ENCODE results near the gene SDCBP2. TPM values are rescaled to one million over a fixed set of nuclear protein-coding genes. Genes with fewer than 3 reads are reported as not detected.

Gene SDCBP2
- total and polyA plus RNA-seq, 7 experiments from 2014 or later, result 1.0 to 3.6 (median 1.4) TPM

DNA sequence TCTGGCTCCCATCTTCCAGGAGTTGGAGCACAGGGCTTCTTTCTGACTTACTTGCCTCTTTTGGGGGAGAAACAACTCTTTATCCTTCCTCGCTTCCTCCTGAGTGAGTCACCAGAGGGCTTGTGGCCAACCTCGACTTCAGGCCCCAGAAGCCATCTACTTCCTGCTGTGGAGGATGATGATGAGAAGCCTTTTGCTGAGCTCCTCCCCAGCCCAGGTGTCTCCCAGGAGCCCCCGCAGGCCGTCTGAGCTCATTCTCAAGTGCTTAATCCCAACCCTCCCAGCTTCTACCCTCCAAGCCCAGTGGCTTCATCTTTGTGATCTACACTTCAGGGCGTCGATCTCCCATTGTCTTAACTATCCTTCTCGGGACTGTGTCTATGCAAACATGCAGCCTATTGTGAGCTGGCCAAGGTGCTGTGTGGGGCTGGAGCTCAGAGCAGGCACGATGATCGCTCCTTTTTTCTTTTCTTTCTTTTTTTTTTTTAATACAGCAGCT lies 27.9 kb downstream of the SDCBP2 start:
- Mint-ChIP-seq H3K27ac (peak overlapping the region; percentile 87 to 95 (median 93)), H3K9me3 (no peaks in the 10 kb centered on the region), H3K4me1 (peaks cover 23 to 36% (median 32%) of the 10 kb centered on the region in 7 donors), H3K27me3 (no peaks in the 10 kb centered on the region), H3K36me3 (peaks cover 10 to 42% (median 14%) of the 10 kb centered on the region in 5 donors), H3K4me3 (peak overlapping the region; percentile 51 to 88 (median 69))
- ATAC-seq (peak; percentile 72), DNase-seq (peak in 8 of 9 donors; percentile 32 to 56 (median 46))
- ChIA-PET POLR2A (interaction anchor here (0.6 to 3.3 kb wide), 11 partner anchors 8 to 84 kb away, joined by 3 to 15 read pairs (median 3); partner anchors contain the start of gene SNPH), CTCF (interaction anchor here (0.8 to 4.3 kb wide), 9 partner anchors 9 to 136 kb away, joined by 3 to 22 read pairs (median 4); partner anchors contain the start of gene RAD21L1)
- Histone ChIP-seq H3K36me3 (ENCODE audit: control insufficient read depth in 2 of 3, insufficient read depth in 3 of 3, low read length in 3 of 3) (peaks cover 0 to 69% (median 0%) of the 10 kb centered on the region in 3 experiments), H3K9me3 (ENCODE audit: control insufficient read depth in 2 of 3, low read length in 3 of 3) (no peaks in the 10 kb centered on the region), H3K27me3 (ENCODE audit: control insufficient read depth in 2 of 2, insufficient read depth in 2 of 2, low read length in 2 of 2) (no peaks in the 10 kb centered on the region), H3K27ac (ENCODE audit: low read depth, low read length) (peak overlapping the region; percentile 56), H3K4me3 (ENCODE audit: low read length) (no peak overlapping the region), H3K4me1 (ENCODE audit: control insufficient read depth in 2 of 2, insufficient read depth in 2 of 2, low read length in 2 of 2) (peaks cover 12 to 23% of the 10 kb centered on the region in 2 donors)
- intact Hi-C loops (cut with micrococcal nuclease), result loop anchor here (1.0 to 5.0 kb wide), 7 partner anchors 10 to 136 kb away; partner anchors contain the start of genes RAD21L1 (in 2 of the 2) and SNPH (in 1 of the 2)

DNA sequence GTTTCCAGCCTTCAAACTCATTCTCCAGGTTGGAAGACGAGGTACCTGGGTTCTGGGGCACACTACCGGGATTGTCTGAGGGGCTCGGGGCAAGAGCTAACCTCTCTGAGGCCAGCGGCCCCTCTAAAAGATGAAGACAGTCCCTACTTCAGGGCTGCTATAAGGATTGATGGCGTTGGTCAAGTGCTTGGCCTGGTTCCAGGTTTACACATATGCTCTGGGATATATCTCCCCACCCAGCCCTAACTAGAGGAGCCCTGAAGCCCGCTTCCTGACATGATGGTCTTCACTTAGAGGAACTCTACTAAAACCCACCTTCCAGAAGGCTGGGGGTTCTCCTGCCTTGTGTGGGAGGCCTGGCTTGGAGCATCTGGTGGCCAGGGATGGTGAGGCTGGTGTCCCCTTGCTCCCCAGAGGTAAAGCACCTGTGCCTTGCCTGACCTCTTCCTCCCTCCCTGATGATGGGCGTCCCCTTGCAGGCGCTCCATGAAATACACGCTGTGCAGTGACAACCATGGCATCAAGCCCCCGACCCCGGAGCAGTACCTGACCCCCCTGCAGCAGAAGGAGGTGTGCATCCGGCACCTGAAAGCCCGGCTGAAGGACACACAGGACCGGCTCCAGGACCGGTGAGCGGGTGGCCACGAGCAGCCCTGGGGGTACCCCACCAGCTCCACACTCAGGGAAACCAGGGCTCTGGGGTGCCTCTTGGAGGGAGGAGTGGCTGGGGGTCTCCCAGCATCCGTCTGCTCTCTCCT lies 28.7 kb downstream of the SDCBP2 start:
- Mint-ChIP-seq H3K4me3 (peak overlapping the region in 4 of 10 donors; percentile 37 to 86 (median 73)), H3K9me3 (no peaks in the 10 kb centered on the region), H3K4me1 (peaks cover 20 to 36% (median 32%) of the 10 kb centered on the region in 7 donors), H3K27ac (peak overlapping the region in 8 of 9 donors; percentile 54 to 93 (median 91)), H3K36me3 (peaks cover 7 to 42% (median 12%) of the 10 kb centered on the region in 5 donors), H3K27me3 (no peaks in the 10 kb centered on the region)
- H3K36me3 ChIP-seq (ENCODE audit: control insufficient read depth in 2 of 3, insufficient read depth in 3 of 3, low read length in 3 of 3), result peaks cover 0 to 67% (median 0%) of the 10 kb centered on the region in 3 experiments
- H3K27ac ChIP-seq (ENCODE audit: low read depth, low read length), result peak overlapping the region; percentile 56
- POLR2A ChIA-PET, result interaction anchor here (0.6 to 3.3 kb wide), 9 partner anchors 7 to 79 kb away, joined by 3 to 15 read pairs (median 5); partner anchors contain the start of gene SNPH
- no peaks in the 10 kb centered on the region for H3K27me3 ChIP-seq (ENCODE audit: control insufficient read depth in 2 of 2, insufficient read depth in 2 of 2, low read length in 2 of 2)
- H3K9me3 ChIP-seq (ENCODE audit: control insufficient read depth in 2 of 3, low read length in 3 of 3), result no peaks in the 10 kb centered on the region
- intact Hi-C loops (cut with micrococcal nuclease), result loop anchor here in 1 of 2 donors (5.0 kb wide), 1 partner anchor 73 kb away; the partner anchor contains the start of gene RAD21L1
- H3K4me1 ChIP-seq (ENCODE audit: control insufficient read depth in 2 of 2, insufficient read depth in 2 of 2, low read length in 2 of 2), result peaks cover 12 to 23% of the 10 kb centered on the region in 2 donors
- DNase-seq (no peak), ATAC-seq (no peak)
- CTCF ChIA-PET, result interaction anchor here (0.8 to 4.3 kb wide), 10 partner anchors 9 to 137 kb away, joined by 3 to 22 read pairs (median 4); partner anchors contain the start of genes RAD21L1 and SNPH
- no peak overlapping the region for H3K4me3 ChIP-seq (ENCODE audit: low read length)

- intact Hi-C loops (cut with micrococcal nuclease), result loop anchor here in 1 of 2 donors (2.0 kb wide), 1 partner anchor 83 kb away; no protein-coding TSS in a partner anchor
- peak overlapping the region; percentile 52 to 93 (median 75) for H3K27ac Mint-ChIP-seq
- Histone ChIP-seq H3K9me3 (ENCODE audit: control insufficient read depth in 2 of 3, low read length in 3 of 3) (no peaks in the 10 kb centered on the region), H3K27ac (ENCODE audit: low read depth, low read length) (peak overlapping the region; percentile 17), H3K4me1 (ENCODE audit: control insufficient read depth in 2 of 2, insufficient read depth in 2 of 2, low read length in 2 of 2) (peaks cover 12 to 23% of the 10 kb centered on the region in 2 donors), H3K27me3 (ENCODE audit: control insufficient read depth in 2 of 2, insufficient read depth in 2 of 2, low read length in 2 of 2) (no peaks in the 10 kb centered on the region), H3K4me3 (ENCODE audit: low read length) (no peak overlapping the region), H3K36me3 (ENCODE audit: control insufficient read depth in 2 of 3, insufficient read depth in 3 of 3, low read length in 3 of 3) (peaks cover 0 to 60% (median 0%) of the 10 kb centered on the region in 3 experiments)
- DNase-seq, result peak in 6 of 9 donors; percentile 12 to 39 (median 32)
- peaks cover 7 to 40% (median 12%) of the 10 kb centered on the region in 5 donors for H3K36me3 Mint-ChIP-seq
- ChIA-PET CTCF (interaction anchor here (0.8 to 4.3 kb wide), 5 partner anchors 8 to 168 kb away, joined by 3 to 22 read pairs (median 4); partner anchors contain the start of genes NSFL1C and SNPH), POLR2A (interaction anchor here (1.9 to 3.3 kb wide), 2 partner anchors 13 to 33 kb away, joined by 11 to 15 read pairs; partner anchors contain the start of gene SNPH)
- no peaks in the 10 kb centered on the region for H3K27me3 Mint-ChIP-seq
- peak overlapping the region in 7 of 10 donors; percentile 40 to 62 (median 58) for H3K4me3 Mint-ChIP-seq
- peaks cover 20 to 36% (median 32%) of the 10 kb centered on the region in 7 donors for H3K4me1 Mint-ChIP-seq
- peak; percentile 64 for ATAC-seq
- H3K9me3 Mint-ChIP-seq, result no peaks in the 10 kb centered on the region
Measured at GRCh38 chr20:1299522-1299921, 29.4 kb downstream of the SDCBP2 start.

DNA sequence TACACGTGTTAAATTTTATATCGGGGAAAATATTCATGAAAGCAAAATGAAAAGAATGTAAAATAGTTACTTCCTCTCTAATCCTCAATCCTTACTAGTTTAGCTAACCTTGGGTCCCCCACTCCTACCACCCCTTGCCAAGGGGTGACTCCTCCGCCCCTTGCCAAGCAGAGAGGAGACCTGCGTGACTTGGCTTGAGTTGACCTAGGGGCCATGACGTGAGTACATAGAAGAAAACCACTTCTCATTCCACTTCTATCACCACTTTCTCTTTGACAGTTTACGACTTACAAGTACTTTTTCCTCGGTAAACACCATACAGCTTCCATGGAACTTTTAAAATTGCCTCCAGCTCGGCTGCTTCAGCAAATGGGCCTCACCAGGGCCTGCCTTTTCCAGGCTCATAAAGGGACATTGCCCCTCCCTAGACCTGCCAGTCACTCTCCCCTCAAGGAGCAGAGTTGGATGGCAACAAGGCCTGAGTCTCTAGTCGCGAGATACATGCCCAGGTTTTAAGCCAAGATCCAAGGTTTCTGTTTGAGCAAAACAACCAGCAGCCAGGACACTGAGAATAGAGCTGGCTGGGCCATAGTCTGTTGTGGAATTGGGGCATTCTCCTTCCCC lies 29.9 kb downstream of the SDCBP2 start:
- DNase-seq (no peak), ATAC-seq (no peak)
- Mint-ChIP-seq H3K27me3 (no peaks in the 10 kb centered on the region), H3K4me3 (peak overlapping the region in 1 of 10 donors; percentile 33), H3K27ac (peak overlapping the region in 6 of 9 donors; percentile 11 to 90 (median 64)), H3K4me1 (peaks cover 20 to 36% (median 32%) of the 10 kb centered on the region in 7 donors), H3K36me3 (peaks cover 7 to 35% (median 11%) of the 10 kb centered on the region in 5 donors), H3K9me3 (no peaks in the 10 kb centered on the region)
- intact Hi-C loops (cut with micrococcal nuclease), result loop anchor here in 1 of 2 donors (2.0 kb wide), 1 partner anchor 82 kb away; no protein-coding TSS in a partner anchor
- POLR2A ChIA-PET, result interaction anchor here (1.9 to 3.3 kb wide), 2 partner anchors 12 to 33 kb away, joined by 11 to 15 read pairs; partner anchors contain the start of gene SNPH
- Histone ChIP-seq H3K4me1 (ENCODE audit: control insufficient read depth in 2 of 2, insufficient read depth in 2 of 2, low read length in 2 of 2) (peaks cover 12 to 23% of the 10 kb centered on the region in 2 donors), H3K27me3 (ENCODE audit: control insufficient read depth in 2 of 2, insufficient read depth in 2 of 2, low read length in 2 of 2) (no peaks in the 10 kb centered on the region), H3K36me3 (ENCODE audit: control insufficient read depth in 2 of 3, insufficient read depth in 3 of 3, low read length in 3 of 3) (peaks cover 0 to 59% (median 0%) of the 10 kb centered on the region in 3 experiments), H3K9me3 (ENCODE audit: control insufficient read depth in 2 of 3, low read length in 3 of 3) (no peaks in the 10 kb centered on the region), H3K4me3 (ENCODE audit: low read length) (no peak overlapping the region), H3K27ac (ENCODE audit: low read depth, low read length) (peak overlapping the region; percentile 17)
- CTCF ChIA-PET, result interaction anchor here (0.9 to 4.3 kb wide), 4 partner anchors 12 to 168 kb away, joined by 3 to 22 read pairs (median 4); partner anchors contain the start of gene NSFL1C

DNA sequence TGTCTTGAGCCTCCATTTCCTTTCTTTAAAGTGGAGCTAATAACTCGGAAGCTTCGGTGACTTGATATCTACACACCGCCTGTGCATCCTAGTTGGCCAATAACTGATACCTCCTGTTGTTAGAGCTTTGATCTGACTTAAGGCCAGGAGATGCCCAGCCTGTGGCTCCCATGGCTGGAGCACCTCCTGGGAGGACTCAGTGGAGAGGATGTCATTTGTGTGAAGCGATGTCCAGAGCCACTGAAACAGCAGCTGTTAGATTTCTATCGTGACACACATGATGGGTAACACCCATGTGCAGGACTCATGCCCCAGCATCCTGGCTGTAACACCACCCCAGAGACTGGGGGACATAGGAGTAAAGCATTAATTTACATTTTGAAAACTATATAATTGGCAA lies 30.8 kb downstream of the SDCBP2 start:
- POLR2A ChIA-PET, result interaction anchor here (0.7 to 3.3 kb wide), 5 partner anchors 11 to 92 kb away, joined by 3 to 15 read pairs (median 5); partner anchors contain the start of gene SNPH
- no peak for DNase-seq

More for the DNA sequence above, 30.8 kb downstream of the SDCBP2 start:
- no peak for ATAC-seq
- Histone ChIP-seq H3K4me1 (ENCODE audit: control insufficient read depth in 2 of 2, insufficient read depth in 2 of 2, low read length in 2 of 2) (peaks cover 12 to 28% of the 10 kb centered on the region in 2 donors), H3K27me3 (ENCODE audit: control insufficient read depth in 2 of 2, insufficient read depth in 2 of 2, low read length in 2 of 2) (no peaks in the 10 kb centered on the region), H3K36me3 (ENCODE audit: control insufficient read depth in 2 of 3, insufficient read depth in 3 of 3, low read length in 3 of 3) (peaks cover 0 to 53% (median 0%) of the 10 kb centered on the region in 3 experiments), H3K4me3 (ENCODE audit: low read length) (no peak overlapping the region), H3K9me3 (ENCODE audit: control insufficient read depth in 2 of 3, low read length in 3 of 3) (no peaks in the 10 kb centered on the region), H3K27ac (ENCODE audit: low read depth, low read length) (no peak overlapping the region)
- peaks cover 24 to 40% (median 36%) of the 10 kb centered on the region in 7 donors for H3K4me1 Mint-ChIP-seq
- no peaks in the 10 kb centered on the region for H3K9me3 Mint-ChIP-seq
- H3K27ac Mint-ChIP-seq, result peak overlapping the region in 3 of 9 donors; percentile 56 to 87 (median 74)
- peaks cover 7 to 30% (median 9%) of the 10 kb centered on the region in 5 donors for H3K36me3 Mint-ChIP-seq
- H3K27me3 Mint-ChIP-seq, result no peaks in the 10 kb centered on the region
- H3K4me3 Mint-ChIP-seq, result no peak overlapping the region
- intact Hi-C loops (cut with micrococcal nuclease), result loop anchor here in 1 of 2 donors (2.0 kb wide), 1 partner anchor 81 kb away; no protein-coding TSS in a partner anchor
- CTCF ChIA-PET, result interaction anchor here (1.5 to 4.3 kb wide), 2 partner anchors 11 to 70 kb away, joined by 4 to 22 read pairs; no protein-coding TSS in a partner anchor
